Stimulated activated CD8-positive, alpha-beta memory T cell treated with anti-CD3 and anti-CD28 coated beads, Interleukin-2, amount 100 ng/mL, for 48 hours (primary cell): ENCODE data around the gene PGGHG.
"Not testable (repeated sequence)": the region's sequence is repeated elsewhere in the genome, so short reads cannot be mapped to it uniquely, and the experiment has no call there.

ENCODE experiments used
- DNase-seq, 2 donors: peaks; one replicate each; pipeline ENCODE4 v3.0.0-alpha.2; 2020; ENCODE audit warnings: low read depth in 2 of 2

PGGHG gene

DNA sequence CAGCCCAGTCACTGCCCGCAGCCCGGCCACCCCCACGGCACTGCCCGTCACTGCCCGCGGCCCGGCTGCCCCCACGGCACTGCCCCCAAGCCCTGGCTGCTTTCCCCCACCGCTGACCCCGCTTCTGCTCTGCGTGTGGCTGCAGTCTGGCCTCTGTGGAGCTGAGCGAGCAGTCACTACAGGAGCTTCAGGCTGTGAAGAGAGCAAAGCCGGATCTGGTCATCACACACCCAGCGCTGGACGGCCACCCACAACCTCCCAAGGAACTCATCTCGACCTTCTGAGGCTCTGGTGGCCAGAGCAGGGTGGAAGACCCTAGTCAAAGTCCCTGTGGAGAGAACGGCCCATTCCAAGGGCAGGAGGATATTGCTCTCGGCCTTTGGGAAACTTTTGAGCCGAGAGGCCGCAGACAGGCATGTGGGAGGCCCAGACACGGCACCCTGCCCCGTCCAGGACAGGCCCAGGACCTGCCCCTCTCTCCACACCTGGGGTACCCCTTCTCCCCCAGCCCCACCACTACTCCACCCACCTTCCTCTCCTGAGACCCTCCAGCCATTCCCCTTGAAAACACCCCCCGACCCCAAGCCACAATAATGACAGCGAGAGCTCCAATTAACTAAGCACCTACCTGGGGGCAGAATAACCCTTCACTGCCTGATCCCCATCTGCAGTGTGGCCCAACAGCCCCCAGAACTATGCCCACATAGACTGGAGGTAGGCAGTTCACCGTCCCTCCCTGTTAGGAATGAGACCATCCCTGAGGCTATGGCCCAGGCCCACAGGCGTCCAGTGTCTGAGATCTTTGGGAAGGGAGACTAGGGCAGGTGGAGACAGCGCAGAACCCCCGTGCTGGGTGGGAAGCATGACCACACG, 3.7 kb upstream of the PGGHG start:
- no peak for DNase-seq

DNA sequence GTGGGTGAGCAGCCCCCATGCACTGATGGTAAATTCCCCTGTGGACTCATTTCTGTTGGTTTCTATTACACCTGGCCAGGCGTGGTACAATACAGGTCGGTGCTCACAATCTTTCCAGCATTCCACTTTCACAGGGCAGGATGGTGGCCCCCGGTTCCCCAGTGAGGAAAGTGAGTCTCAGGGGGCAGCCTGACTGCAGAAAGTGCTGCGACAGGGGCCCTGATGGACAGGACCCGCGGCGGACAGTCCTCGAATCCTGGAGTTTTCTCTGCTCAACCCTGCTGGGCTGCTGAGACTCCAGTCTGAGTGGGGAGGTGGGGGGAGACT, 3.1 kb upstream of the PGGHG start:
- DNase-seq, result no peak

DNA sequence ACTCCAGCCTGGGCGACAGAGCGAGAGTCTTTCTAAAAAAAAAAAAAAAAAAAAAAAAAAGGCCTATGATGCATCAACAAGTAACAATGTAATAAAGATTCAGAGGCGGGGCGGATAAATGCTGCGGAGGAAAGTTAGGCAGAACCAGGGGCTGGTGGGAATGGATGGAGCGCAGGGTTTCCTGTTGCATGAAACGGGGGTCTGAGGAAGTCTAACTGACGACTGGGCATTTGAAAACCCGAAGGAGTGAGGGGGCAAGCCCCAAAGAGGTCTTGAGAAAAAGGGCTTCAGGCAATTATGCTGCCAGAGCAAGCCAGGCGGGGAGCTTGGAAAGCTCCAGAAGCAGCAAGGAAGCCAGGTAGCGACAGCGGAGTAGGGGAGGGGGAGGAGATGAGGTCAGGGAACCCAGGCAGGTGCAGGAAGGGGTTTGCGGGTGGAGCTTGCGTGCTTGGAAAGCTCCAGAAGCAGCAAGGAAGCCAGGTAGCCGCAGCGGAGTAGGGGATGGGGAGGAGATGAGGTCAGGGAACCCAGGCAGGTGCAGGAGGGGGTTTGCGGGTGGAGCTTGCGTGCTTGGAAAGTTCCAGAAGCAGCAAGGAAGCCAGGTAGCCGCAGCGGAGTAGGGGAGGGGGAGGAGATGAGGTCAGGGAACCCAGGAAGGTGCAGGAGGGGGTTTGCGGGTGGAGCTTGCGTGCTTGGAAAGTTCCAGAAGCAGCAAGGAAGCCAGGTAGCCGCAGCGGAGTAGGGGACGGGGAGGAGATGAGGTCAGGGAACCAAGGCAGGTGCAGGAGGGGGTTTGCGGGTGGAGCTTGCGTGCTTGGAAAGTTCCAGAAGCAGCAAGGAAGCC, 1.7 kb upstream of the PGGHG start:
- not testable (repeated sequence) for DNase-seq

DNA sequence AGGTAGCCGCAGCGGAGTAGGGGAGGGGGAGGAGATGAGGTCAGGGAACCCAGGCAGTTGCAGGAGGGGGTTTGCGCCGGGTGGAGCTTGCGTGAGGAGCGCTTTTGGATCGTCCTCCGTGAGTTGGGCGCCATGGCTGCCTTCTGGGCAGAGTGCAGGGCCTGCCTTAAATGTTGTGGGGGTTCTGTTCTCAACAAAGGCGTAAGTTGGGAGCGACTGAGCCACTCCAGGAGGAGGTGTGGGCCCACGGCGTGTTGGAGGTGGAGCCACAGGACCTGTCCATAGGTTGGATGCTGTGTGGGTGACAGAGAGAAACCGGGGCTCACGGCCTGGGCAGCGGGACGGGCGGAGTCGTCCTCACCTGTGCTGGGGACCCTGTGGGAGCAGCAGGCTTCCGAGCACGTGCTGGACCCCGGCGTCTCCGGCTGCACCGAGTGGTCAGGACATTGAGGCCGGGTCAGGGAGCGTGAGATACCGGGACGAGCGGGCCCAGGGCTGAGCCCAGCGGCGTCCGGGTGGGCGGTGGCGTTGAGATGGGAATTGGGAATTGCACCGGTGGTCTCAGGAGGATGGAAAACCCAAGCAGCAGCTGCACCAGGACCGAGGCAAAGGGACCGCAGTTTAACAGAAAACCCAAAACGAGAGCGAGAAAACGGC, 977 bp upstream of the PGGHG start:
- DNase-seq, result no peak

DNA sequence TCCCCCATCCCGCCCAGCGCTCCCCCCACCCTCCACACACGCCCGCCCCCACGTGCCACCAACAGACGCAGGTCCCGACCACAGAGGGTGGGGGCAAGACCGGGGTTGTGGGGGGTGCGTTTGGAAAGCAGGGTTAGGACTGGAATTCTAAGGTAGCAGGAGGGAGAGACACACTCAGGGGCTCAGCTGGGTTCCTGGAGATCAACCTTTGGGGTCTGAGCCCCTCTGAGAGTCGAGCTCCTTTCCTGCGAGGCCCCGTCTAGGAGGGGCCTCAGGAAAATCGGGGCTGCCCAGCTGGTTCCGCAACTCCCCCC, 429 bp downstream of the PGGHG start:
- DNase-seq, result no peak

DNA sequence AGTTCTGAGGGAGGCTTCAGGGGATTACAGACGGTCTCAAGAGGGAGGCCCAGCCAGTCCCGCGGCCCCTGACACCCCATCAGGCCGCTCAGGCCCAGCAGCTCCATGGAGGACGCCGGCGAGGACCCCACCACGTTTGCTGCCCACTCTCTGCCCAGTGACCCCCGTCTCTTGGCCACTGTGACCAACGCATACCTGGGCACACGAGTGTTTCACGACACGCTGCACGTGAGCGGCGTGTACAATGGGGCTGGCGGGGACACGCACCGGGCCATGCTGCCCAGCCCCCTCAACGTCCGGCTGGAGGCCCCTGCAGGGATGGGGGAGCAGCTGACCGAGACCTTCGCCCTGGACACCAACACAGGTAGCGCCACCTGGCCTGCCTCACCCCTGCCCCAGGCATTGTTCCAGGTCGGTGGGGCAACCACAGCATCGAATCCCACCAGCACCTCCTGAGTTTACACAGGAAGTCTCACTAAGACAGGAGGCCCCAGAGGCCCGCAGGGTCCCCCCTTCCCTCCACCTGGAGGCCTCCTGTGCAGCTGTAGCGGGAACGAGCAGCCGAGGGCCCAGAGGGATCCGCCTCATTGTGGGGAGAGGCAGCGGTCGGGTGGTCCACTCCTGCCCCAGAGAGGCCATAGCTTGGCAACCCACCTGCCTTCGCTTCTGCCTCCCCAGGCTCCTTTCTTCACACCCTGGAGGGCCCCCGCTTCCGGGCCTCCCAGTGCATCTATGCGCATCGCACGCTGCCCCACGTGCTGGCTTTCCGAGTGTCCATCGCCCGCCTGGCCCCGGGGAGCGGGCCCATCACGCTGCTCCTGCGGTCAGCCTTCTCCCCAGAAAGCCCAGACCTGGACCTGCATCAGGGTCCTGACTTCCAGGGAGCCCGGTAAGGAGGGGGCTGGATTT, 1.0 kb downstream of the PGGHG start:
- no peak for DNase-seq

DNA sequence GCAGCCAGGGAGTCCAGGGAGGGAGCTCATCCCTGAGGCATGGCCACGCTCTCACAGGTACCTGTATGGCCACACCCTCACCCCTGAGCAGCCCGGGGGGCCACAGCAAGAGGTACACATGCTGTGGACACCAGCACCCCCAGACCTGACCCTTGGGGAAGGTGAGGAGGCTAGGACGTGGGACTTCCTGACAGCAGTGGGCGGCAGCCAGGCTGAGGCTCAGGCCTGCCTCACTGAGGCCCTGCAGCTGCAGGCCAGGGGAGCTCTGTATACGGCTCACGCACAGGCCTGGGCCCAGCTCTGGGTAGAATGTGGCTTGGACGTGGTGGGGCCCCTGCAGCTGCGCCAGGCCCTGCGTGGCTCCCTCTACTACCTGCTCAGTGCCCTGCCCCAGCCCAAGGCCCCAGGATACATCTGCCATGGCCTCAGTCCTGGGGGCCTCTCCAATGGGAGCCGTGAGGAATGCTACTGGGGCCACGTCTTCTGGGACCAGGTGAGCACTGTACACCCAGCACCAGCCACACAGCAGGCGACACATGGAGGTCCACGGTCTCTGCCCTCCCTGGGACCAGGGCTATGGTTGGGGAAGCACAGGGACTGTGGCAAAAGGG, 1.8 kb downstream of the PGGHG start:
- no peak for DNase-seq

DNA sequence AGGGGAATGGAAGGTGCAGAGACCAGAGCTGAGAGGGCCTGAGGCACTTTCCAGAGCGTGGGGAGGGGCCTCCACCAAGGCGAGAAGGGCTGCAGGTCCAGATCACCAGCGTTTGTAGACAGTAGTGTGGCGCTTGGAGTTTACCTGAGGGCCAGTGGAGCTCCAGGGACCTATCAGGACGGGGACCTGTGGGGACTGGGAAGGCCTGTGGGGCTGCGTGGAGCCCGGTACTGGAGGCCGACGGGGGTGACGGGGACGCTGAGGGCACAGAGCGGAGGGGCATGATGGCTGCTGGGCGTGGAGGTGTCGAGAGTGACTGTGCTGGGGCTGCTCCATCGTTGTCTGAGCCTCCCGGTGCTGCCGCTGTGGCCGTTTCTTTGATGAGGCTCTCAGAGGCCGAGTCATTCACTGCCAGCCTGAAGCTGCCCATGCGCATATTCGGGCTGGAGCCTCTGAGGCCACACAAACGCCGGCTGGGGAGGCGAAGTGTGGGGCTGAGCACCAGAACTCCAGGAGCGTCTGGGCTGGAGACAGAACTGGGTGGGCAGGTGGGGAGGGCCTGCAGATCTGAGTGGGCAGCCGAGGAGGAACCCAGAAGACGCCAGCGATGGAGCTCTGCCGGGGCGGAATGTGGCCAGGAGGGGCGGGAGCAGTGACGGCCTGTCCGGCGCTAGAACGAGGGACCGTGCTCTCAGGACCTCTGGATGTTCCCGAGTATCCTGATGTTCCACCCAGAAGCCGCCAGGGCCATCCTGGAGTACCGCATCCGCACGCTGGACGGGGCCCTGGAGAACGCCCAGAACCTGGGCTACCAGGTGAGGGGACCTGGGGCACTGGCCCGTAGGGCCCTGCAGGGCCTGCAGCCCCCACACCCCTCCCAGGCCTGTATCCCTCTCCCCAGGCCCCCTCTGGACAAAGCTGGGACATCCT, 2.6 kb downstream of the PGGHG start:
- DNase-seq, result no peak

DNA sequence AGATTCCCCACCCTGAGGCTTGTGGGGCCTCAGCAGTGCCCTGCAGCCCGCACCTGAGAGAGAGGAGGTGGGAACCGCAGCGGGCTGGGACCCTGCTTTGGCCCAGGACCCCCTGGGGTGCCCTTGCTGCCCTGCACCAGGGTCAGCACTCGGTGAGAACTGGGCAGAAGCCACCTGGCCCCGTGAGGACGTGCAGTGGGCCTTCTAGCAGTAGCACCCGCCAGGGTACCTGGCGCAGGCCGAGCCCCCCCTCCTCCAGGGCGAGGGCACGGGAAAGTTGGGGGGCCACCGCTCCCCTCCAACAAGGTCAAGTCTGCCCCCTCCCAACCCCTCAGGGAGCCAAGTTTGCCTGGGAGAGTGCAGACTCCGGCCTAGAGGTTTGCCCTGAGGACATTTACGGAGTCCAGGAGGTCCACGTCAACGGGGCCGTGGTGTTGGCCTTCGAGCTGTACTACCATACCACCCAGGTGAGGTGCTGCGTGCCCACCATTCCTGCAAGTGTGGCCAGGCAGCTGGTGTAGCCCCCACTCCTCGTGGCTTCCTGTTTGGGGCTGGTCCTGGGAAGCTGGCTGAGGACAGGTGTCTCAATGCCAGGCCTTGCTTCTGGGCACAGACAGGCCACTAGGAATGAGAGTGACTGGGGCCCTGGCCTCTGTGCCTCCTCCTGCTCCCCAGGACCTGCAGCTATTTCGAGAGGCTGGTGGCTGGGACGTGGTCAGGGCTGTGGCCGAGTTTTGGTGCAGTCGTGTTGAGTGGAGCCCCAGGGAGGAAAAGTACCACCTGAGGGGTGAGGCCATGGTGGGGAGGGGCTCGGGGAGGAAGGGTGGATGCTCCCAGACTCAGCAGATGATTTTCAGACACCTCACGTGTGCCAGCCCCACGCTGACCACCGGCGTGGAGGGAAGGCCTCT, 3.5 kb downstream of the PGGHG start:
- no peak for DNase-seq

DNA sequence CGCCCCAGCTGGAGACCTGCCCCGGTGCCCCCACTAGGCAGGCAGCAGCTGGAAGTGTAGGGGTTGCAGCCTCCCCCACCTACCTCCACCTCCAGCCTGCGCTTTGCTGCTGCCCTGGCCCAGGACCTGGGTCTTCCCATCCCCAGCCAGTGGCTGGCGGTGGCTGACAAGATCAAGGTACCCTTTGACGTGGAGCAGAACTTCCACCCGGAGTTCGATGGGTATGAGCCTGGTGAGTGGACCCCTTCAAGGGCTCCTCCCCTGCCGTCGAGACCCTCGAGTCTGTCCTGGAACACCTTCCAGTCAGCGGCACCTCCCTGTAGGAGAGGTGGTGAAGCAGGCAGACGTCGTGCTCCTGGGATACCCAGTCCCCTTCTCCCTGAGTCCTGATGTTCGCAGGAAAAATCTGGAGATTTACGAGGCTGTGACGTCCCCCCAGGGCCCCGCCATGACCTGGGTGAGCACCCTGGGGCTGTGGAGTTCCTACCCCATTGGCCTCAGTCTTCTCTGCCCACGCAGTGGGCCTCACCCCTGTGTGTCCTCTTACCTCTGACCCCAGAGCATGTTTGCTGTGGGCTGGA, 4.4 kb downstream of the PGGHG start:
- no peak for DNase-seq

DNA sequence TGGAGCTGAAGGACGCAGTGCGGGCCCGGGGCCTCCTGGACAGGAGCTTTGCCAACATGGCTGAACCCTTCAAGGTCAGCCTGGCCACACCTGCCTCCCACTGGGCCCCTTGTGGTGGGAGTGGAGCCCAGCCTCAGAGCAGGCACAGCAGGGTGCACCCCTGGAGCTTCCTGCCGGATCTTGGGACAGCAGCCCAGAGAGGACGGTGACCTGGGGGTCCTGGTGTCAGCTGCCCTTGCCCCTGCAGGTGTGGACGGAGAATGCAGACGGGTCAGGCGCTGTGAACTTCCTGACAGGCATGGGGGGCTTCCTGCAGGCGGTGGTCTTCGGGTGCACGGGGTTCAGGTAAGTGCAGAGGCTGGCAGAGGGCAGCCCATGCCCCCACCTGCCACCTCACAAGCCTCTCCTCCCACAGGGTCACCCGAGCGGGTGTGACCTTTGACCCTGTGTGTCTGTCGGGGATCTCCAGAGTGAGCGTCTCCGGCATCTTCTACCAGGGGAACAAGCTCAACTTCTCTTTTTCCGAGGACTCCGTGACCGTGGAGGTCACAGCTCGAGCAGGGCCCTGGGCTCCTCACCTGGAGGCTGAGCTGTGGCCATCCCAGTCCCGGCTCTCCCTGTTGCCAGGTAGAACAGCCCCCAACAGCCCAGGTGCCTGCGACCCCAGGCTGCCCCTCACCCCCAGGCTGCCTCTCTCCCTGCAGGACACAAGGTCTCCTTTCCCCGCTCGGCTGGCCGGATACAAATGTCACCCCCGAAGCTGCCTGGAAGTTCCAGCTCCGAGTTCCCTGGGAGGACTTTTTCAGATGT, 5.1 kb downstream of the PGGHG start:
- DNase-seq, result no peak

DNA sequence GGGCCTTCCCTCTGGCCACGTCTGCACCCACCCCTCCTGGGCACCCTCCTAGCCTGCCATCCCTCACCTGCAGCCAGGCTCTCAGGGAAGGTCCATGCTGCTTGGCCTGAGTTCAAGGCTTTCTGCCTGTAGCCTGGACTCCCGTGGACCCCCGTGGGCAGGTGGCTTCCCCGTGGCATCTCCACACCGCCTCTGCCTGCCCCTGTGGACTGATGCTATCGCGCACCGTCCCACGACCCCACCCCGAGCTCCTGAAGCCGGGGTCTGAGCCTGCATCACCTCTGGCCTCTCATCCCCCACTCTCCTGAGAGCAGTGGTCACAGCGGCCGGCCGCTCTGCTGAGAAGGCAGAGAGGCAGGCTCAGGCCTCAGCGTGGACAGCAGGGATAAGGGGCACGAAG, 5.9 kb downstream of the PGGHG start:
- no peak for DNase-seq

DNA sequence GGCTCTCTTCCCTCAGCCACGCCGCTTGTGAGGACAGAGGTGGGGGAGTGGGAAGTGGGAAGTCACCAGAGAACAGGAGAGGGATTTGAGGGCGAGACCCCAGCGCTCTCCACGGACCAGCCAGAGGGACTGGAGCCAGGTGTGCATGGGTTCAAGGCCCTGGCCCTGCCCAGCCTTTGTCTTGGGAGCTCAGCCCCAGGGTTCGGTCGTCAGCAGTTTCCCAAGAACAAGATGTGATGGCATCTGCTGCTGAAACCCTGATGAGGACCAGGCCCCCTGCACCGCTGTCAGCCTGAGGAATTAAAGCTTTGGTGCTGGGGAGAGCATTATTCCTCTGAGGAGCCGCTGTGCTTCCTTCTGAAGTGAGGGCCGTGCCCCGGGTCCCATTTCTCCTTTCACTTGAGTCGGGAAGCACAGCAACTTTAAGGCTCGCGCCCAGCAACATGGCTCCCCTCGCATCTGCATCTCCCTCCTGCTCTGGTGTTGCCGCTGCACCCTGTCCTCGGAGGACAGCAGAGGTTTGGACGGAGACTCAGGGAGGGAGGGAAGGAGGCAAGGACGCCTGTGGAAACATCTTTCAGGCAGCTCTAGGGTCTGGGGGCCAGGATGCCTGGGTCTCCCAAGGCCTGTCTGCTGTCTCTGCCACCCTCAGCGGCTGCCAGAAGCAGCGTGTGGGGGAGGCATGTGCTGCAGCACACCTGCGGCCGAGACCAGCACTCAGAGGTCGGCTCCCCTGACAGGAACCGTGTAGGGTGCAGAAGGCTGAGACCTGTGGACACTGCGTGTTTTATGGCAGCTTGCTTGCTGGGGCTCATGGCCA, 6.6 kb downstream of the PGGHG start:
- DNase-seq, result no peak

DNA sequence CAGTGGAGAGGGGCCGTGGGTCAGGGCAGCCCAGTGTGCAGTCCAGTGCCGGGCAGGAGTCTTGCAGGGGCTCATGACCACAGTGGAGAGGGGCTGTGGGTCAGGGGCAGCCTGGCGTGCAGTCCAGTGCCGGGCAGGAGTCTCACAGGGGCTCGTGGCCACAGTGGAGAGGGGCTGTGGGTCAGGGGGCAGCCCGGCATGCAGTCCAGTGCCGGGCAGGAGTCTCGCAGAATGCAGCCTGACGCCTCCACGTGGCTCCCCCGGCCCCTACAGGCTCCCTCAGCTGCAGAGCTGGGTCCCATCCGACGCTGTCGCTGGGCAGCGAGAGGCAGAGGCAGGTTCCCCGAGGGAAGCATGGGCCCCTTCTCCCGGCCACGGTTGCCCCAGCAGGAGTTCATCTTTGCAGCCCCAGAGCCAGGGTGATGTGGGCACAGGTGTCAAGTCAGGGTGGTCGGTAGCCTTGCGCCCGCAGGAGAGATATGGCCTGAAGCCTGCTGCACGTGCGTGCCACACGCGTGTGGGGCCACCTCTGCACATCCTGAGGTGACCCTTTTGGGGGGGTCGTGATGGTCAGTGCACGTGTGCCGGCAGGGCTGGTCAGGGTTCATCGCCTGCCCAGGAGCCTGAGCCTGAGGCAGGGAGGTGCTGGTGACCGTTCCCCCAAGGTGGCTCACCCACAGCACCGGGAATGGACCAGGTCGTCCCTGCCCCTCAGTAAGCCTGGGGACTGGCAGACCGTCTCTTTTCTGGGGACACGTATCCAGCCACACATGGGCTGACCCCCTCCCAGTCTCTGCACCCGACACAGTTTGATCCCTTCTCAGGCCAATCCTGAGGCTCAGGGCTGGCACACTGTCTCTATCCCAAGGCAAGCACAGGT, 7.5 kb downstream of the PGGHG start:
- no peak for DNase-seq

DNA sequence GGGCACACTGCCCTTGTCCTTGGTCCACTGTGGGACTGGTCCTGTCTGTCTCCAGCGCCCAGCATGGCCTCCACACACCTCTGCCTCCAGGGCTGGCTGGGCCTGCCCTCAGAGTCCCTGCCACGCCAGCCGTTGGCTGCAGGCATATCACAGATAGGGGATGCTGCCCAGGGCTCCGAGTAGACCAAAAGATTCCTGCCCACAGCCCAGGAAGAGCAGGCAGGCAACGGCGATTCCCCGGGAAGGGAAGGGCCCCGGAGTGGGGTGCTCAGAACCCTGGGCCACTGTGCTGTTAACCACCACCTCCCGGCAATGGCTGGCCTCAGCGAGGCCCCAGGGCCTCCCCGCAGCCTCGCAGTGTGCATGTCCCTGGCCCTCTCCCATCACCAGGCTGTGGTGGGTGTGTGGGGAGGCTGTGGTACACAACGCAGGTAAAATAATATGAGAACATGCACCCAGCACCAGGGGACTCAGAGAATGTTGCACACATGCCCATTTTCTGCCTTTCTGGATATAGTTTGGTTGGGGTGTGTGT, 8.2 kb downstream of the PGGHG start:
- DNase-seq, result no peak
